GM19397 (cell line): ENCODE data around the gene F2R.

ENCODE experiments used
- ATAC-seq: cut with Tn5 transposase; IDR thresholded peaks from one replicate; pipeline ENCODE4 v1.9.1; 2021; ENCODE audit warnings: mild to moderate bottlenecking, moderate library complexity; ENCODE audit not compliant: unreplicated experiment

Gene F2R

GRCh38 chr5:76690037-76690679 is 25.8 kb upstream of the F2R start:
- no peak for ATAC-seq

GRCh38 chr5:76690704-76691466 is 25.0 kb upstream of the F2R start:
- no peak for ATAC-seq

- no peak for ATAC-seq
These were observed 24.3 kb upstream of the F2R start for GRCh38 chr5:76691467-76692273.

GRCh38 chr5:76692274-76692540 is 23.7 kb upstream of the F2R start:
- ATAC-seq, result no peak

- no peak for ATAC-seq
These were observed 23.3 kb upstream of the F2R start for GRCh38 chr5:76692651-76693050.

- no peak for ATAC-seq
These were observed 22.8 kb upstream of the F2R start for GRCh38 chr5:76693141-76693540.

- ATAC-seq, result no peak
These were observed 21.6 kb upstream of the F2R start for GRCh38 chr5:76694317-76694716.

- no peak for ATAC-seq
These were observed 20.6 kb upstream of the F2R start for GRCh38 chr5:76695346-76695745.

- no peak for ATAC-seq
These were observed 19.7 kb upstream of the F2R start for GRCh38 chr5:76696251-76696650.

- ATAC-seq, result no peak
These were observed 18.3 kb upstream of the F2R start for GRCh38 chr5:76697670-76698069.

GRCh38 chr5:76700571-76700970 is 15.4 kb upstream of the F2R start:
- no peak for ATAC-seq

GRCh38 chr5:76701298-76701697 is 14.6 kb upstream of the F2R start:
- no peak for ATAC-seq

GRCh38 chr5:76703707-76704106 is 12.2 kb upstream of the F2R start:
- no peak for ATAC-seq

- no peak for ATAC-seq
These were observed 11.7 kb upstream of the F2R start for GRCh38 chr5:76704131-76704663.

GRCh38 chr5:76705574-76705973 is 10.4 kb upstream of the F2R start:
- no peak for ATAC-seq

GRCh38 chr5:76709762-76710161 is 6.2 kb upstream of the F2R start:
- no peak for ATAC-seq

- no peak for ATAC-seq
These were observed 4.9 kb upstream of the F2R start for GRCh38 chr5:76710991-76711390.

- ATAC-seq, result no peak
These were observed 1.0 kb upstream of the F2R start for GRCh38 chr5:76714751-76715485.

- no peak for ATAC-seq
These were observed 515 bp upstream of the F2R start for GRCh38 chr5:76715486-76715735.

GRCh38 chr5:76716456-76717157 is 681 bp downstream of the F2R start:
- peak; percentile 20 for ATAC-seq
